Bronchial epithelial cell (primary cell): ENCODE measurements around the gene PRKAG2. TPM values are rescaled to one million over a fixed set of nuclear protein-coding genes. Genes with fewer than 3 reads are reported as not detected.

Experiments used
- DNase-seq: peaks from one replicate; pipeline ENCODE4 v3.0.0-alpha.2; 2010; ENCODE audit warnings: low read depth
- FAIRE-seq: peaks from 2 replicates; lab custom pipeline; 2011; peaks lifted over from hg19 to GRCh38; lab: Jason Lieb, UNC
- H3K27me3 ChIP-seq: 2 replicates; pipeline ENCODE4 v1.5.1; 2011; ENCODE audit warnings: low read length; ENCODE audit not compliant: control insufficient read depth, insufficient read depth
- H3K36me3 ChIP-seq: 2 replicates; pipeline ENCODE4 v1.5.1; 2011; ENCODE audit warnings: low read length; ENCODE audit not compliant: control insufficient read depth, insufficient read depth
- H3K4me3 ChIP-seq: 2 replicates; pipeline ENCODE4 v1.5.1; 2011; ENCODE audit warnings: mild to moderate bottlenecking, low read depth, low read length, control low read depth
- CTCF ChIP-seq: IDR thresholded peaks from 2 replicates; pipeline ENCODE4 v1.5.1; 2011; ENCODE audit warnings: mild to moderate bottlenecking, moderate library complexity, low read length, control low read depth, inconsistent platforms; ENCODE audit not compliant: insufficient read depth, severe bottlenecking
- total RNA-seq: library from RNA; depleted of rRNA; stranded (reverse); fragments of >200 nt; gene quantifications from 2 replicates; pipeline ENCODE4 v1.2.1, GENCODE V29; 2014

Gene PRKAG2
- total RNA-seq, 1 donor from 2014 or later, result 24.5 TPM

GRCh38 chr7:151560243-151560642, 316.7 kb downstream of the PRKAG2 start:
- no peak for FAIRE-seq
- peaks cover 6% of the 10 kb centered on the region for H3K36me3 ChIP-seq
- no peaks in the 10 kb centered on the region for H3K27me3 ChIP-seq
- TF ChIP-seq CTCF, result no peak
- H3K4me3 ChIP-seq, result no peak overlapping the region
- DNase-seq, result no peak

GRCh38 chr7:151559557-151560183, 317.2 kb downstream of the PRKAG2 start:
- Histone ChIP-seq H3K4me3 (no peak overlapping the region), H3K36me3 (peaks cover 5% of the 10 kb centered on the region), H3K27me3 (no peaks in the 10 kb centered on the region)
- DNase-seq, result no peak
- no peak for TF ChIP-seq CTCF
- no peak for FAIRE-seq

- TF ChIP-seq CTCF, result no peak
- no peaks in the 10 kb centered on the region for H3K27me3 ChIP-seq
- peaks cover 3% of the 10 kb centered on the region for H3K36me3 ChIP-seq
- no peak overlapping the region for H3K4me3 ChIP-seq
- FAIRE-seq, result no peak
- no peak for DNase-seq
Measured at GRCh38 chr7:151558575-151558974, 318.3 kb downstream of the PRKAG2 start.

GRCh38 chr7:151556592-151556991, 320.3 kb downstream of the PRKAG2 start:
- no peak overlapping the region for H3K4me3 ChIP-seq
- H3K36me3 ChIP-seq, result peaks cover 3% of the 10 kb centered on the region
- no peak for DNase-seq
- no peaks in the 10 kb centered on the region for H3K27me3 ChIP-seq
- FAIRE-seq, result no peak
- no peak for TF ChIP-seq CTCF

- H3K4me3 ChIP-seq, result no peak overlapping the region
- H3K36me3 ChIP-seq, result peaks cover 1% of the 10 kb centered on the region
- DNase-seq (no peak), FAIRE-seq (no peak)
- no peak for TF ChIP-seq CTCF
- H3K27me3 ChIP-seq, result no peaks in the 10 kb centered on the region
Measured at GRCh38 chr7:151553356-151553755, 323.6 kb downstream of the PRKAG2 start.
